SK-N-SH (cell line): ENCODE data around the gene ACTN4.

ENCODE experiments used
- CTCF ChIP-seq: fragments of 200-600 bp; sonication (generic); IDR thresholded peaks from 2 replicates; pipeline ENCODE4 v1.6.1; 2017; ENCODE audit warnings: antibody characterized with exemption, mild to moderate bottlenecking, moderate library complexity
- EP300 ChIP-seq, 2 experiments: IDR thresholded peaks; 2 replicates each; pipeline versions ENCODE4 v1.4.0 to v1.6.1; 2012; ENCODE audit warnings: borderline replicate concordance in 1 of 2, low read depth in 1 of 2, low read length in 1 of 2
- GABPA ChIP-seq: IDR thresholded peaks from 2 replicates; pipeline ENCODE4 v1.4.0; 2012; ENCODE audit warnings: low read depth, mild to moderate bottlenecking
- NRF1 ChIP-seq: IDR thresholded peaks from 2 replicates; pipeline ENCODE4 v1.6.1; 2012; ENCODE audit warnings: low read depth, mild to moderate bottlenecking, low read length
- POLR2AphosphoS5 ChIP-seq: IDR thresholded peaks from 2 replicates; pipeline ENCODE4 v1.6.1; 2012; ENCODE audit warnings: low read depth, low read length
- RFX5 ChIP-seq: IDR thresholded peaks from 2 replicates; pipeline ENCODE4 v1.6.1; 2012; ENCODE audit warnings: mild to moderate bottlenecking, improper control_type of control experiment, low read length
- SIN3A ChIP-seq: IDR thresholded peaks from 2 replicates; pipeline ENCODE4 v1.6.1; 2012; ENCODE audit warnings: low read depth, mild to moderate bottlenecking, low read length, moderate library complexity, borderline replicate concordance
- SMC3 ChIP-seq: IDR thresholded peaks from 2 replicates; pipeline ENCODE4 v1.6.1; 2012; ENCODE audit warnings: low read depth, low read length, improper control_type of control experiment
- TAF1 ChIP-seq: IDR thresholded peaks from 2 replicates; pipeline ENCODE4 v1.6.1; 2012; ENCODE audit warnings: low read depth, mild to moderate bottlenecking, low read length, moderate library complexity, borderline replicate concordance
- TCF12 ChIP-seq: IDR thresholded peaks from 2 replicates; pipeline ENCODE4 v1.4.0; 2012
- USF2 ChIP-seq: fragments of 150-350 bp; IDR thresholded peaks from 2 replicates; pipeline ENCODE4 v1.6.1; 2017; ENCODE audit warnings: antibody characterized with exemption, low read length, low read depth, borderline replicate concordance
- ZBTB33 ChIP-seq: IDR thresholded peaks from 2 replicates; pipeline ENCODE4 v1.4.0; 2012; ENCODE audit warnings: low read depth, borderline replicate concordance

GRCh38 chr19:38721496-38721895, 74.0 kb downstream of the ACTN4 start:
- TF ChIP-seq USF2 = no peak
- TF ChIP-seq GABPA = no peak
- TF ChIP-seq CTCF = no peak
- TF ChIP-seq ZBTB33 = no peak
- no peak for TF ChIP-seq TAF1
- TF ChIP-seq TCF12 = no peak
- no peak for TF ChIP-seq SIN3A
- no peak for TF ChIP-seq RFX5
- TF ChIP-seq EP300 (IDR thresholded peaks at IDR 0.05; ENCODE audit: borderline replicate concordance in 1 of 2, low read depth in 1 of 2, low read length in 1 of 2) = no peak
- TF ChIP-seq NRF1 = no peak
- TF ChIP-seq POLR2AphosphoS5 = no peak
- no peak for TF ChIP-seq SMC3
